Vagina (tissue), 2 donors: ENCODE data around the gene STAT6.

ENCODE experiments used
- CTCF ChIP-seq, 3 experiments: fragments of 450-650 bp in 2 of 3; fragments of 200-600 bp in 1 of 3; sonication (generic) in 1 of 3; IDR thresholded peaks; one replicate each; pipeline ENCODE4 v1.5.1; 2017 to 2019; ENCODE audit warnings: antibody characterized with exemption in 3 of 3, mild to moderate bottlenecking in 2 of 3, moderate library complexity in 2 of 3
- POLR2AphosphoS5 ChIP-seq, 2 donors: sonication (generic); formaldehyde crosslinking; IDR thresholded peaks; one replicate each; pipeline ENCODE4 v1.9.0; 2017; ENCODE audit warnings: antibody characterized with exemption in 2 of 2, mild to moderate bottlenecking in 2 of 2, low read depth in 1 of 2; ENCODE audit not compliant: insufficient read depth in 1 of 2

GRCh38 chr12:57104292-57104910, 6.8 kb downstream of the STAT6 start:
- TF ChIP-seq POLR2AphosphoS5 (IDR thresholded peaks at IDR 0.05; ENCODE audit: insufficient read depth in 1 of 2, low read depth in 1 of 2) = no peak
- TF ChIP-seq CTCF (IDR thresholded peaks at IDR 0.05) = no peak
